Suprapubic skin (tissue), 3 donors: ENCODE data around the gene HPSE2.

Experiments
- CTCF ChIP-seq, 2 donors: fragments of 200-600 bp in 1 of 2; fragments of 450-650 bp in 1 of 2; sonication (generic) in 1 of 2; IDR thresholded peaks; one replicate each; pipeline ENCODE4 v1.5.1; 2016 to 2019; ENCODE audit warnings: antibody characterized with exemption in 2 of 2, mild to moderate bottlenecking in 1 of 2, moderate library complexity in 1 of 2
- POLR2A ChIP-seq, 2 donors: fragments of 450-650 bp; IDR thresholded peaks; one replicate each; pipeline ENCODE4 v1.6.1; 2017; ENCODE audit warnings: antibody characterized with exemption in 2 of 2, mild to moderate bottlenecking in 2 of 2, moderate library complexity in 2 of 2

DNA sequence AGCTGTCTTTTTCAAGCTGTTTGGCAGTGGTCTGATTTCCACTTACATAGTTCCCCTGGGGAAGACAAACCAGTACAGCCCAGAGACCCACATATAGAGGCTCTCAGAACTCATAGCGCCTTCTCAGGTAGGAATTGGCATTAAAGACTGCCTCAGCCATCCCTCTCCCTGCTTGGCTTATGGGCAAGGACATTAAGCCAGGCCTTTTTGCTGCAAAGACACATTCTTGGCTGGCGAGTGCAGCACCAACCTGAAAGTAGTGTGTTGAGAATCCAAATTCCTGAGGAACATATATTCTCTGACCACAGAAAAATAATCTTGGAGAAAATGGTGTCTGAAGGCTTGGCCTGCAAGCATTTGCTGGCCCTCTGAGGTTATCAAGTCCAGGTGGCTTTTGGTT, 749.7 kb downstream of the HPSE2 start:
- TF ChIP-seq CTCF (IDR thresholded peaks at IDR 0.05), result no peak
- TF ChIP-seq POLR2A (IDR thresholded peaks at IDR 0.05), result no peak
